Activated naive CD4-positive, alpha-beta T cell treated with anti-CD3 and anti-CD28 coated beads, Interleukin-2, amount 50 U/mL, for 16 hours (primary cell): Measurements from ENCODE around the gene RNF220.

Source experiments
- DNase-seq: peaks from one replicate; pipeline ENCODE4 v3.0.0-alpha.2; 2020

Gene RNF220

GRCh38 chr1:44641126-44642102 lies 236.4 kb downstream of the RNF220 start:
- DNase-seq, result no peak

- no peak for DNase-seq
Observed at GRCh38 chr1:44642255-44642654, 237.2 kb downstream of the RNF220 start.

GRCh38 chr1:44642925-44643324 lies 237.9 kb downstream of the RNF220 start:
- DNase-seq, result no peak

GRCh38 chr1:44643721-44644334 lies 238.8 kb downstream of the RNF220 start:
- DNase-seq, result no peak

- no peak for DNase-seq
Observed at GRCh38 chr1:44644806-44645205, 239.8 kb downstream of the RNF220 start.

DNA sequence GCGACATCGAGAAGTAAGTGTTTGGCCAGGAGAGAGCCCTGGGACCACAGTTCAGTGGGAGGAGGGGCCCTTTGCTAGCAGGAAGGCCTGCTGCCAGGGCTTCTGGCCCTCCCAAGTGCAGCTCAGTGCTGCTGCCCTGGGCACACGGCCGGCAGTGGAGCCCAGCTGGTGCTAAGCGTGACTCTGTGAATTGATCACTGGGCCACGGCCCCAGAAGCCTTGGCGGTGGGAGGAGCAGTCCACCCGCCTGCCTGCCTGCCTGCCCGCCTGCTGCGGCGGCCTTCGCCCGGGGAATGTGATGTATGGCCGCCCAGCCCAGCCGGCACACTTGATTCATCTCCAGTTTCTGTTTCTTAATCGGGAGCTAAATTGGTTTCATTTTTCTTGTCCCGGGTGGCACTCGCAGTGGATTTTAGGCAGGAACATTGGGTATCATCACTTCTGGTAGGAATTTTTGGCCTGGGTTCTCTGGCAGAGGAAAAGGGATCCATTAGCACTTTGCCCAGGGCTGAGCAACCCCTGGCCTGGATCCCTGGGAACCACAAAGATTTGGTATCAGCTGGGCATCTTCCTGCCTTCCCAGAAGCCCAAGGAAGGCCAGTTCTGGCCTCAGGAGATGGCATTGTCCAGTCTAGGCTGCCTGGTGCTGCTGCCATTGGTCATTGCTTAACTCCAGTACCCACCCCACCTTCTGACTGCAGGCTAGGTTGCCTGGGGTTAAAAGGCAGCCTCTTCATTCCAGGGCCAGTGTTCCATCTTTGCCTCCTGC lies 240.6 kb downstream of the RNF220 start:
- no peak for DNase-seq

- no peak for DNase-seq
Observed at GRCh38 chr1:44646261-44647110, 241.4 kb downstream of the RNF220 start.

DNA sequence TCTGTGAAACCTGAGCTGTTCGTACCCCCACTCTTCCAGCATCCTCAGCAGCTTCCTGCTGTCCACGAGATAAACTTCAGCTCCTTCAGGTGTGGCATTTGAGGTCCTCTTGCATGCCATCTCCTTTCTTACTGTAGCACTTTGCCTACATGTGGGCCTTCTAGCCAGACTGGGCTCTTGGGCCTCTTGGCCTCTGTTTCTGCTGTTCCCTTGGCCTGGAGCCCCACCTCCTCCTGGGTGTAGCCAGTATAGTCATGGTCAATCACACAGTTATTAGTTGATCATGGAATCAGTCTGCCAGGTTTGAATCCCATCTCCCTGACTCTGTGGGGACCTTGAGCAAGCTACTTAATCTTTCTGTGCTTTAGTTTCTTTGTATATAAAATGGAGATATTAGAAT lies 242.8 kb downstream of the RNF220 start:
- DNase-seq, result no peak

DNA sequence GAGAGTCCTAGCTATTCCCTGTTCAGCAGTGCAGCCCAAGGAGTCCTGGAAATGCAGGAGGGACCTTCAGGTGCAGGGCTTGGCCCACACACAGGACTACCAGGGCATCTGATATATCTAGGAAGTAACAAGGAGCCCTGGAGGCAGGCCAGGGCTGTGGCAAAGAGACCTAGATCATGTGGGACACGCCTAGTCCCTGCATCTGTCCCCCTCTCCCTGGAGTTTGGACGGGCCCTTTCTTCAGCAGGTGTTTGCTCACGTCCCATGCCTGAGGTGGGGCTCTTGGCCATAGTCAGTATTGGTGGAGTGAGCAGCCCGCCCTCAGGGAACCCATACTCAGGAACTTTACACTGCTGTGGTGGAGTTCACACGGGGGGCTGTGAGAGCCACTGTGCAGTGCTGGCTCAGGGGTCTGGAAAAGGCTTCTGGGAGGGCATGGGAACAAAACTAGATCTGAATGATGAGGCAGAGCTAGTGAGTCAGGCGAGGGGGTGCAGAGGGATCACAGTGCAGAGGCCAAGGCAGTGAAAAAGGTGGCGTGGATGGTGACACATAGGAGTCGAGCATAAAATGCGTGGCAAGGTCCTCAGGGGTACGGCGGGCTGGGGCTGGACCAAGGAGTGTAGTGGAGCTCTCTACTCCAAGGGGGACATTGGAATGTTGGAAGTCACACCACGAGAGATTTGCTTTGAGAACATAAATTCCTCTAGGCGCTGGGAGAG lies 243.6 kb downstream of the RNF220 start:
- DNase-seq, result no peak

GRCh38 chr1:44649788-44650158 lies 244.7 kb downstream of the RNF220 start:
- no peak for DNase-seq

- DNase-seq, result no peak
Observed at GRCh38 chr1:44650159-44650831, 245.2 kb downstream of the RNF220 start.

- DNase-seq, result no peak
Observed at GRCh38 chr1:44651069-44651468, 246.0 kb downstream of the RNF220 start.

GRCh38 chr1:44652445-44653106 lies 247.5 kb downstream of the RNF220 start:
- DNase-seq, result peak; percentile 75

DNA sequence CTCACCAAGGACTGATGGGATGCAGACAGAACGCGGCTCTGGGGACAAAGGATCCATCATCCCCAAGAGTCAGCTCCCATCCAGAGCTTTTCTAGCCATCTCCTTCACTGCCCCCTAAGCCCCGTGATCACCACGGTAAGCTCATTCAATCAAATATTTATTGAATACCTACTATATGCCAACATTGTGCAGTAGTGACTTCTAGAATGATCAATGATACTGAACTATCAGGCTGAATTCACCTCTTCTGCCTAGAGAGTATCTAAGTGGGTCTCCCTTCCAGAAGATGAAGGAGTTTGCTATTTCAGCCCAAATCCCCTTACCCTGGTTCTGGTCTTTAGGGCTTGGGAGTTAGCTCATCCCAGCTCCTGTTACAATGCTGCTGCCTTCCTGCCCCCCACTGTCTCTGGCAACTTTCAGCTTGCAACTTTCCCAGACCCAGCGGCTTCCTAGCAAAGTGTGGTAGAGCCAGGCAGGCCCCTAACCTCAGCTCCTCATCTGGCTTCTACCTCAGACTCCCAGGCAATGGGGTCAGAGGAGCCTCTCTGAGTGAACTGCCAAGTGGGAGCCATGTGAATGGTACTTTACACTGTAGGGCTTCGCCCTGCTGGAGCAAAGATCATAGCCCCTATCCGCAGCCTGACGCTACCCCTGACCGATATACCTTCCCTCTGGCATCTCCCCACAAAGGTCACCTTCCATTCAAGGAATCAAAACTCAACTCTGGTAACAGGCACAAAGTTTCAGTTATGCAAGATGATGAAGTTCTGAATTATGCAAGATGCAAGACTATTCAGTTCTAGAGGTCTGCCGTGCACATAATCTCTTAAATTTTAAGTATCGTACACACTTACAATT lies 248.3 kb downstream of the RNF220 start:
- no peak for DNase-seq

DNA sequence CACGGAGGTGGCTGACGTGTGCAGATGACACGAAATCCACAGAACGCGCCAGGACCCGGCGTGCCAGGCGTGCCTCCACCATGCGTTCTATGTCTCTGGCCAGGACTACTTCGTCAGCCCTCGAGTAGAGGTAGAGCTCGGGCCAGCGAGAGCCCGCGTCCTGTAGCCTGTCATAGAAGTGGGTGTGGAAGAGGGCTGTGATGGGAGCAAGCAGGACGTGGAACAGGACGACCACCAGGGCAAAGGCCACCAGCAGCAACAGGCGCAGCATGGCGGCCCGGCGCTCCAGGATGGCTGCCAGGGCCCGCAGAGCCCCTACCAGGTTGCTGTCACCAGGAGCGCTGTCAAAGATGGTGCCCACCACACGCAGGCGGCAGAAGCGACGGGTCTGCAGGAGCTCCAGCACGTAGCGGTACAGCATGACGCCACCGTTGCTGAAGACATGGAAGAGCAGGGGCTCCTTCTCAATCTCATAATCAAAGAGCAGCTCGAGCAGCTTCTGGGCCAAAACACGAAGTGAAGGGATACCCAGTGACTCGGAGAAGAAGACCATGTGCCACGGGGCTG lies 249.6 kb downstream of the RNF220 start:
- no peak for DNase-seq

GRCh38 chr1:44655609-44656008 lies 250.6 kb downstream of the RNF220 start:
- DNase-seq, result no peak

DNA sequence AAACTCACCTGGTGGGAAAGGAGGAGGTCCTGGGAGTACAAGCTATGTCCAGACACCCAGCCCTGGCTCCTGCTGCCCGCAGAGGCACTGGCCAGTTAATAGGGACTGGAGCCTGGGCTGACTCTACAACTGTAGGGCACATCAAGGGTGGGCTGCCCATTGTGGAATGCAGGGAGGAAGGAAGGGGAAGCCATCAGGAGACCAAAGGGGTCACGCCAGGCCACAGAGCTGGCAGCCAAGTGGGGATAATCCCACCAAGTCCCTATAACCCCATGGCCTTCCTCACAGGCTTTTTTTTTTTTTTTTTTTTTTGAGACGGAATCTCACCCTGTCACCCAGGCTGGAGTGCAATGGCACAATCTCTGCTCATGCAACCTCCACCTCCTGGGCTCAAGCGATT lies 254.5 kb downstream of the RNF220 start:
- no peak for DNase-seq

- DNase-seq, result no peak
Observed at GRCh38 chr1:44660176-44660575, 255.1 kb downstream of the RNF220 start.
